NCI-H460 (cell line): Measurements from ENCODE around the gene OBSL1. TPM values are rescaled to one million over a fixed set of nuclear protein-coding genes. Genes with fewer than 3 reads are reported as not detected.

Source experiments
- DNase-seq: peaks from one replicate; pipeline ENCODE4 v3.0.0-alpha.2; 2016; ENCODE audit warnings: low read depth; ENCODE audit errors: extremely low read depth
- polyA plus RNA-seq: library from polyadenylated mRNA; depleted of rRNA; stranded (reverse); fragments of >200 nt; gene quantifications from 2 replicates; pipeline ENCODE4 v1.2.3, GENCODE V29; 2014; cell fraction: nucleus; rRNA removed
- total RNA-seq: library from RNA; depleted of rRNA; stranded (reverse); fragments of >200 nt; shearing (Covaris generic); gene quantifications from 2 replicates; pipeline ENCODE4 v1.2.3, GENCODE V29; 2014; rRNA removed

OBSL1 gene
- total RNA-seq = 10.0 and 10.6 TPM in 2 replicates
- polyA plus RNA-seq = 32.3 and 33.8 TPM in 2 replicates

GRCh38 chr2:219571311-219572236 lies at the start of gene OBSL1:
Gene OBSL1 (minus strand): TSS chr2:219571539. CDS start chr2:219571232, 307 bp downstream.
- DNase-seq = no peak

GRCh38 chr2:219620546-219620945 lies 49.2 kb upstream of the OBSL1 start:
- DNase-seq = no peak

- DNase-seq = no peak
Observed at GRCh38 chr2:219619235-219619634, 47.9 kb upstream of the OBSL1 start.

GRCh38 chr2:219618733-219619122 lies 47.4 kb upstream of the OBSL1 start:
- DNase-seq = no peak

- DNase-seq = no peak
Observed at GRCh38 chr2:219616550-219616949, 45.2 kb upstream of the OBSL1 start.

- no peak for DNase-seq
Observed at GRCh38 chr2:219615894-219616293, 44.6 kb upstream of the OBSL1 start.

- no peak for DNase-seq
Observed at GRCh38 chr2:219615036-219615435, 43.7 kb upstream of the OBSL1 start.

GRCh38 chr2:219614076-219614860 lies 42.9 kb upstream of the OBSL1 start:
- no peak for DNase-seq

GRCh38 chr2:219613461-219614070 lies 42.2 kb upstream of the OBSL1 start:
- no peak for DNase-seq

GRCh38 chr2:219612577-219613286 lies 41.4 kb upstream of the OBSL1 start:
- DNase-seq = no peak

GRCh38 chr2:219611866-219612576 lies 40.7 kb upstream of the OBSL1 start:
- no peak for DNase-seq

- no peak for DNase-seq
Observed at GRCh38 chr2:219611306-219611705, 40.0 kb upstream of the OBSL1 start.

- no peak for DNase-seq
Observed at GRCh38 chr2:219609149-219609750, 37.9 kb upstream of the OBSL1 start.

- DNase-seq = no peak
Observed at GRCh38 chr2:219608399-219608964, 37.1 kb upstream of the OBSL1 start.

- no peak for DNase-seq
Observed at GRCh38 chr2:219607931-219608330, 36.6 kb upstream of the OBSL1 start.

- DNase-seq = no peak
Observed at GRCh38 chr2:219605607-219605954, 34.2 kb upstream of the OBSL1 start.

GRCh38 chr2:219603771-219604170 lies 32.4 kb upstream of the OBSL1 start:
- DNase-seq = no peak

- DNase-seq = no peak
Observed at GRCh38 chr2:219598308-219599078, 27.2 kb upstream of the OBSL1 start.
